GM19452 (cell line): Measurements from ENCODE around the gene MICAL3.
"Not testable (repeated sequence)": the region's sequence is repeated elsewhere in the genome, so short reads cannot be mapped to it uniquely, and the experiment has no call there.

Experiments
- ATAC-seq: cut with Tn5 transposase; IDR thresholded peaks from one replicate; pipeline ENCODE4 v1.9.1; 2021; ENCODE audit not compliant: unreplicated experiment

Gene MICAL3

DNA sequence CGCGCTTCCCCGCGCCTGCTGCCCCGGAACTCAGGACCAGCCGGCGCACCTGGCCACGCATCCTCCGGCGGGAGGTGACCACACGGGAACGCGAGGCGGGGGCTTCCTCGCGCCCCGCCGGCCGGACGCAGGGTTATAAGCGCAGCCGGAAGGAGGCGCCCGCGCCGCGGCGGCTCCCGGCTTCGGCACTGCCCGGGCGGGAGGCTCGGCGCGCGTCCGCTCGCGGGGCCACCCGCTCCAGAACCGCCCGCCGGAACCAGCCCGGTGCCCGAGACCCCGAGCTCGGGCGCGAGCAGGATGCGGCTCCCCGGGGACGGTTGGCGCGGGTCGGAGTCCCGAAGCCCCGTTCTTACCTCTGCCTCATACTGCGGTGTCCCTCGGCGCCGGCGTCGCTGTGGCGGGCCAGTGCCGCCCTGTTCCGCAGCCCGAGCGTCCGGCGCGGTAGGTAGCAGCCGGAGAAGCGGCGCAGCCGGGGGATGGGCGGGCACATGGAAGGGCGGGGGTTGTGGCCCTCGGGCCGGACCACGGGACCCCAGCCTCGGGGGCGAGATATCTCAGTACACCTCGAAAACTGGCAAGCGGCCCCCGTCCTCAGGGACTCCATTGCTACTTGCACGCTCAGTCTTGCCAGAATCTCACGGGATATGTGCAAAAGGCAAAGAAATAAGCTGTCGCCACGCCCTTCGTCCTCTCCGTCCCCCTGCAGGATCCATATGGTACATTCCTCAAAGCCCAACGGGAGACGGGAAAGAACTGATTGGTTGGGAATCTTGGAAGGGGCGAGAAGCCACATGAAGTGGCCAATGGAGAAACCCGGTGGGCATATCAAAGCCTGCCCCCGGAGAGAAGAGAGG is 23.1 kb downstream of the MICAL3 start:
- ATAC-seq = no peak

DNA sequence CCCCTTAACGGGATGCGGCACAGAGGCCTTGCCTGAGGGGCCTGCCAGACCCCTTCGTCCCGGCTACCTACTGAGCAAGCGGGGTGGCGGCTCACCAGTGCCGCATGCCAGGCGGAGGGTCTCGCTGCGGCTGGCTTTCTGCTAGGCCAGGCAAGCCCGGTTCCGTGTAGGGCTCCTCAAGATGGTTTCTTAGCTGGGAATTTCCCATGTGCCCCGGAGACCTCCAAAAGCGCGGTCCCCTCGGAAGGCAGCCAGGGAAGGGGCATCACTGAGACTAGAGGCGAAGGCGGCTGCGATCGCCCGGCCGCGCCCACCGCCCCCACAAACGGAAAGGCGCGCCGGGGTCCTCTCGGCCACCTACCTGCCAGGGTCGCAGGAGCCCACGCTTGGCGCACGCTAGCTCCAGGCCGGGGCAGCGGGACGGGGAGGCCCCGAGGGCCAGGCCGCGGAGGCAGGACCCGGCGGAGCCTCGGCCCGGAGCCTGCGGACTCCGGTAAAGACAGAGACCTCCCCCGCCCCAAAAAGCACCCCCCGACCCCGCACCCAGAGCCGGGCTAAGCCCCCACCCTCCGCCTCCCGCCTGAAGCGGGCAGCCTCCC is 23.8 kb downstream of the MICAL3 start:
- no peak for ATAC-seq

DNA sequence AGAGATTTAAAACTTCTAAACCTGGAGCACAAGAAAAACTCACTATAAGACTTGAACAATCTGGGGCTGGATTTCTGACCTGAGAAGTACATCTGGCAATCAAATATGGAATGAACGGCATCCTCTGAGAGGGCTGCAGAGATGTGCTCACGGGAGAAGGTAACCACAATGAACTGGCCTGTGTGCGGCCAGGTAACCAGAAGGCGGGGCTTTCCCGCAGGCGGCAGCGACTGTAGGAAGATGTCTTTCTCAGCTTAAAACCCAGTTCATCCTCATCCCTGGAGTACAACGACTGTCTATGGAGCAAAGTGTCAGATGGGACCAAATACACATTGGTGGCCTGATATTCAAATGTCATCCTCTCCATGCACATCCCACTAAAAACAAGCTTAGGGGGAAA is 24.5 kb downstream of the MICAL3 start:
- ATAC-seq = no peak

DNA sequence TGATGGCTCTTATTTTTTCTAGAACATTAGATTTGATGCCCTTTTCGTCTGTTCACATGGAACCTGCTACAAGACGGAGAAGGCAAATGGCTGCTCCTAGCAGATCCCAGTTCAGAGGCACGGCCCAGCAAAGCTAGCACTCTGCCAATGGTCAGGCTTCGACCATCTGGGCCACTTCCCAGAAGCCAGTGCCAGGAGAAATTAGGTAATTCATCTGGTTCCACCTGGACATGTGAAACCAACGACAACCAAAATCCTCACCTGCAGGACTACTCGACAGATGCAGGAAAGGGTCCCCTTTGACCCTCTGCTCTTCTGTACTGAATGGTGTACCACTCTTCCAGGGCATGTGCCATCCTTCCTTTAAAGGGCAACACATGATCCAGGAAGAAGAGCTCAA is 25.4 kb downstream of the MICAL3 start:
- no peak for ATAC-seq

DNA sequence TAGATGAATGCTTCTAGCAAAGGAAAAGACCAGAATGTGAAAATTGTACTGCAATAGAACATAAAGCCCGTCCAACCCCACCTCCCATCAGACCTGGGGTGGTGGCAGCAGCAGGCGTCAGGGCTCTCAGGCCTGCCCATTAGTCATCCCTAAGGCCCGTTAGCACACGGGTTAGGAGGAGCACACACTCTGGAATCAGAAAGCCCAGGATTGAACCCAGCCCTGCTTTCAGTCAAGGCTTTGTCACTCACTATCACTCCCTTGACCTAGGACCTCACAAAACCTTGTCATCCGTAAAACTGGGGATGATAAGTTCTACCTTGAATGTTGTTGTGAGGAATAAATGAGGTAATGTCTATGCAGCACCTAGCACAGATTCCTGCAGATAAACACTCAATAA is 26.9 kb downstream of the MICAL3 start:
- ATAC-seq = no peak

DNA sequence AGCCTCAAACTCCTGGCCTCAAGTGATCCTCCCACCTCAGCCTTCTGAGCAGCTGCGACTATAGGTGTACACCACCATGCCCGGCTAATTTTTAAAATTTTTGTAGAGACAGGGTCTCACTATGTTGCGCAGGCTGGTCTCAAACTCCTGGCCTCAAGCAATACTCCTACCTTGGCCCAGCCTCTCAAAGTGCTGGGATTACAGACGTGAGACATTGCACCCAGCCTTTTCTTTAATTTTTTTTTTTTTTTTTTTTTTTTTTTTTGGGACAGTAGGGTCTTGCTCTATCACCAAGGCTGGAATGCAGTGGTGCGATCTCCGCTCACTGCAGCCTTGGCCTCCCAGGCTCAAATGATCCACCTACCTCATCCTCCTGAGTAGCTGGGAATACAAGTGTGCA is 29.1 kb downstream of the MICAL3 start:
- not testable (repeated sequence) for ATAC-seq

DNA sequence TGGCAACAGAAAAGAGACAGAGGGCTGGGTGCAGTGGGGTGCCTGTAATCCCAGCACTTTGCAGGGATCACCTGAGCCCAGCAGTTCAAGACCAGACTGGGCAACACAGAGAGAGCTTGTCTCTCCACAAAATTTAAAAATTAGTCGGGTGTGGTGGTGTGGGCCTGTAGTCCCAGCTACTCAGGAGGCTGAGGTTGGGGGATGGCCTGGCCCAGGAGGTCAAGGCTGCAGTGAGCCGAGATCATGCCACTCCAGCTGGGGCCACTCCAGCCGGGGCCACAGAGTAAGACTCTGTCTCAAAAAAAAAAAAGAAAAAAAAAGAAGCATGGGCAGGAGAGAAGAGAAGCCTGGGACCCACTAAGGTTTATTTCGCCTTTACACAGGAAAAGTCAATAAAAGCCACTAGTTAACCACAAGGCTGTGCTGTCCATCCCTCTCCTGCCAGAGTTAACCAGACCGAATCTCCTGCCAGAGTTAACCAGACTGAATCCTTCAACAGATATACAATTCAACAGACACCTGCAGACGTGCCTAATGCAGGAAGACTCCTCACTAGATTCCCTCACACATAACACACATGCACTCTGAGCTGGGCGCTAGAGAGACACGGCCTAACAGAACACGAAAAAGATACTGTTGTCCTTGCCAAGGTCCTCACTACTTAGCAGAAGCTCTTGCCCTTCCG is 29.8 kb downstream of the MICAL3 start:
- no peak for ATAC-seq

DNA sequence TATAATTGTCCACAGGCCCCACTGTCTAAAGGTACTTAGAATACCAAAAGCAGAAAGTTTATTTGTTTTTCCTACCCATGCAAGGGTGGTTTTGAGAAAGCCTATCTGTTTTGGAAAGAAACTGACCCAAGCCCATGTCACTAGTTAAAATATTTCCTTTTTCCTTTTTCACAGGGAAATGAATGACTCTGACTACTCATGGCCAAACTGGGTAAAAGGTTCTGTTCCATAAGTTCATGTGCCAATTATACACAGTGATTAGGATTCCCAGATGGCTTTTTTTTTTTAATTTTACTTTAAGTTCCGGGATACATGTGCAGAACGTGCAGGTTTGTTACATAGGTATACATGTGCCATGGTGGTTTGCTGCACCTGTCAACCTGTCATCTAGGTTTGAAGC is 31.4 kb downstream of the MICAL3 start:
- not testable (repeated sequence) for ATAC-seq

DNA sequence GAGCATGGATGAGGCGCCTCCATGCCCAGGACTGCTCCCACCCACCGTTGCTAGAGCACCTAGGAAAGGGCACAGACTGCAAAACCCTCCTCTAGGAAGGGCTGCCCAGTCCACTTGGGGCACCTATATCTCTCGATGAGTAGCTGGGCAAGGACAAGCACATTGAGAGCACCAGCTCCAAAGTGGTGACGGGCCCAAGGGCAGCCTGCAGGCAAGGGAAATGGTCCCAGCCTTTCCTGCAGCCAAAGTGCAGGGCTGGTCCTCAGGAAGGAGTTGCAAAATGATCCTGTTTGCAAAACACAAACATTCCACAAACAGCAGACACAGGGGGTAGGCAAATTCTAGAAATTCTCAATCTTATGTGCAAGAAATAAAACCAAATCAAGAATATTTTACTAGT is 32.4 kb downstream of the MICAL3 start:
- ATAC-seq = not testable (repeated sequence)

DNA sequence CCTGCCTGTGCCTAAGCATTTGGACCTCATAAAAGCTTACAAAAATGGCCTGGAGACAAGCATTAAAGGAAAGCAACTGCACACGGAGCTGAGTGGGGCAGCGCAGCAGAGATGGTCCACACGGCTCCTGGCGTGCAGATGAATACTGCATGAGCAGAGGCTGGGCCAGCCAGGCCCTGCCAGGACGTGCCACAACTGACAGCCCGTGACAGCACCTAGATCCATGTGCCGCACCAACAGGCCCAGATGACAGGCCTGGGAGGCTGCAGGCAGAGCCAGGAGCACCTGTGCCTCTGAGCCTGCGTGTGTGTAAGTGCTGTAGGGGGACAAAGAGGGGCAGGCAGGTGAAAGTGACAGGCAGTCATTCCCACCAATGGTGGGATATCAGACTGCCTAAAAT is 33.4 kb downstream of the MICAL3 start:
- ATAC-seq = no peak

DNA sequence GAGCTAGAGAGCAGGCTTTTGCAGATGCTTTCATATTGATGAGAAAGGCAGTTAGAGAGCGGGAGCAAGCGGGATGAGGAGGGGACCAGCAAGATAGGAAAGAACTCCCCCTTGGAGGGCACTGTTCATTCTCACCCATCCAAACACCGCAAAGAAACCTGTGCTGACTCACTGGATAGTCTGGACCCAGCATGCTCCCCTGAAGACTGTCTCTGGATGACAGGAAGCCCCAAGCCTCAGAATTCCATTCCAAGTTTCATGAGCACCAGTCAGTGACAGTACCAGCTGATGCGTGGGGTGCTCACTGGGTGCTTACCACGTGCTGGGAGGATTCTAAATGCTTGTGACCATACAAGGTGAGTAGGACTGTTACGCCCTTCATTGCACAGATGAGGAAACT is 34.2 kb downstream of the MICAL3 start:
- ATAC-seq = no peak

DNA sequence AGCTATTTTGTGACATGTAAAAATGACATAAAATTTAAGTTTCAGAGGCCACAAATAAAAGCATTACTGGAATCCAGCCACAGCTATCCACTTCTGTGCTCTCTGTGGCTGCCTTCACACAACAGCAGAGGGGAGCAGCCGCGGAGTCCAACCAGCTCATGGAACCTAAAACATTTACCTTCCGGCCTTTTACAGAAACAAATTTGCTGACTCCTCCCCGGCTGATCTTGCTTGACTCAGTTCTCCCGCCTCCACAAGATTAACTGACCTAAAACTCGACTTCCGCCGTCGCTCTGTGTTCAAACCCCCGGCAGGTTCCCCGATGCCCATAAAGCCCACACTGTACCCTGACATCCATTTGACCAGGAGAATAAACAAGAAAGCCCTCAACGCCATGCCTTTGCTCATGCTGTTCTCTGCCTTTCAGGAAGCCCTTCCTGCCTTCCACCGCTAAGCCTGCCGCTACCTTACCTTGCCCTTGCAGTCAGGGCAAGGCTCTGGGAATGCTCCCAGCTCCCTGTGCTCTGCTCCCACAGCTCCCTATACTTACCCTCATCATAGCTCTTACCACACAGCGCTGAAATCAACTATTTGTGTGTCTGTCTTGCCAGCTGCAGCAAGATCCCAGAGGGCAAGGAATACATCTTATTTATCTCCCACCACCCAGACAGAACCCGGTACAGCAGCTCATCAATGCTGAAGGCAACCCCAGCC is 35.4 kb downstream of the MICAL3 start:
- ATAC-seq = no peak

DNA sequence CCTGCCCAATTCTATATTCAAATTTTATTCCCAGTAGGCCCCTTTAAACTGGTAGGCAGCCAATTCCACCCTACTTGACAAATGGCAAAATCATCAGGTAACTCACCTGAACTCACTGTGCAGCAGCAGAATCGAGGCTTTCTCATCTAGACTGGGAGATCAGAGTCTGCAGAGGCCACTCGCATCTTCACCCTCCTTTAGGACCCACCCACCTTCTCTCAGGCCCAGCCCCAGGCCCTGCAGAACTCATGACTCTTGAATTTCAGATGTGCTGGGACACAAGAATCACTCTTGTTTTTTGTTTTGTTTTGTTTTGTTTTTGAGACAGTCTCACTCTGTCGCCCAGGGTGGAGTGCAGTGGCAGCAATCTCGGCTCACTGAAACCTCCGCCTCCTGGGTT is 38.8 kb downstream of the MICAL3 start:
- ATAC-seq = no peak

DNA sequence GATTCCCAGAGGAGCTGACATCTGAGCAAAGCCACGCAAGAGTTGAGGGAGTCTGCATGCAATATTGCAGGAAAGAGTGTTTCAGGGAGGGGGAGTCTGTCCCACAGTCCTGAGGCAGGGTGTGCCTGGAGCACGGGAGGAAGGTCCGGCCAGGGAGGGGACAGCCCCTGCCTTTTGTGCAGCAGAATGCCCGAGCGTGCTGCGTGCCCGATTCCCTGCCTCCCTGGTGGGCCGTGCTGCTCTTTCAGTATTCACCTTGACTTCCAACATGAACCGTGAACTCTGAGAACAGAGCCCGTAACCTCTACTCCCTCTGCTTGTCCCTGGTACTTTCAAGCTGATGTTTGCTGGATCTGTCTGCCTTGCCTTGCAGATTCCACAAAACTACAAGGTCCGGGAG is 39.3 kb downstream of the MICAL3 start:
- ATAC-seq = not testable (repeated sequence)

DNA sequence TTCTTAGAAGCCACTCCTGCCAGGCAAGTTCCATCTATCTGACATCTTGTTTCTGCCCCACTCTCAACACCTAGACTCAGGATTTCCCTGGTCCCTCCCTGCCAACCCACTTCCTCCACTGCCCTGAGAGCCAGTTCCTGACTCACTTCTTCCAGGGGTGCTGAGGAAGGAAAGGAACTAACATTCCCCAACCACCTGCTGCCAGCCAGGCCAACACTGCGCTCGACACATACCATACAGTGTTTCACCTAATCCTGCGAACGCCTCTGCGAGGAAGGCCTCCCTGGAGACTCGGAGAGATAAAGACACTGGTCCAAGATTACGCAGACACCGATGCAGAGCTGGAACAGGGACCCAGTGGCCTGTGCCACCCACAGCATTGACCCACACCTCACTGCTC is 40.2 kb downstream of the MICAL3 start:
- no peak for ATAC-seq

DNA sequence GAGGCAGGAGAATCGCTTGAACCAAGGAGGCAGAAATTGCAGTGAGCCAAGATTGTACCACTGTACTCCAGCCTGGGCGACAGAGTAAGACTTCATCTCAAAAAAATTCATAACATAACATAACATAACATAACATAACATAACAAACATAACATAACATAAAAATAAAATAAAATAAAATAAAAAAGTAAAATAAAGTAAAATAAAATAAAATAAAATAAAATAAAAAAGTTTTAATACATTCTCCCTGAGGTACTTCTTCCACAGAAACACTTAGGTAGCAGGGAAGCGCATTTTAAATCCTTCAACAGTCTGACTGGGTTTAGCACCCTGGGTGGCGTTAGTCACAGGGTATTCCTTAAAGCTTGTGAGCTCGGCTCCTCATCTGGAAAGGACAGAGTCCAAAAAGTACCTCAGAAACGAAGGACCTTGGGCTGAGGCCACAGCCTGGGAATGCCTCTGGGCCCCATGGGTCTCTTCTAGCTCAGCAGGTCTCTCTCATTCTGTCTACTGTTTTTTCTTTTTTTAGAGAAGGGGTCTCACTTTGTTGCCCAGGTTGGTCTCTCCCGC is 41.7 kb downstream of the MICAL3 start:
- no peak for ATAC-seq

DNA sequence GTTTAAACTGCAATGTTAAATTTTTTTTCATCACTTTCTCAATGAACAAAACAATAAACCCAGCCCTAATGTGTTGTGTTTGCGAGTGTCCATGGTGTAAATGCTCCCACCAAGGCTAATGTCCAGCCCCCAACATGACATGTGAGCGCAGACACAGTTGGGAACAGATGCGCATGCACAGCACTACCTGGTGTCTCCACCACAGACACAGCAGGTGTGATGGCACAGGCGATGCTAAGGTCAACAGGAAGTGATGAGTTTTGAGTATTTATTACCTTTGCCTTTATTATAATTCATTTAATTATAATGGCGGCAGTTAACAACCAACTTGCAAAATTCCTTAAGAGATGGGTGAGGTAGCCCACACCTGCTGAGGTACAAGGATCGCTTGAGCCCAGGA is 42.9 kb downstream of the MICAL3 start:
- ATAC-seq = no peak

DNA sequence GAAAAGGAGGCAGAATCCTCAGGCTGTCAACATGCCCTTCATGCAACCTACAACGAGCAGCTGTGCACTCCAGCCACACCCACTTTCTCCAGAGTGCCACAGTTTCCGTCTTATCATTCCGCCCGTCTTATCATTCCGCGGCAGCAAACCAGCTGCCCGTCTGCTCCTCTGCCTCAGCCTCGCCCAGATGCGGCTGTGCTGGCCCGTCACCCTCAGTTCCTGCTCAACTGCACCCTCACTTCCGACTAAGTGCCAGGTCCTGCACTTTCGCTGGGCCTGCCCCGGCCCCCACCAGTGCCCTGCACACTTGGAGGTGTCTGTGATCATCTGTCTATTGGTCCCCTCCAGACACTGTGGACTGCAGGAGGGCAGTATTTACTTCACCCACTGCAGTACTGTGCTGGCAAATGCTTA is 43.7 kb downstream of the MICAL3 start:
- no peak for ATAC-seq

DNA sequence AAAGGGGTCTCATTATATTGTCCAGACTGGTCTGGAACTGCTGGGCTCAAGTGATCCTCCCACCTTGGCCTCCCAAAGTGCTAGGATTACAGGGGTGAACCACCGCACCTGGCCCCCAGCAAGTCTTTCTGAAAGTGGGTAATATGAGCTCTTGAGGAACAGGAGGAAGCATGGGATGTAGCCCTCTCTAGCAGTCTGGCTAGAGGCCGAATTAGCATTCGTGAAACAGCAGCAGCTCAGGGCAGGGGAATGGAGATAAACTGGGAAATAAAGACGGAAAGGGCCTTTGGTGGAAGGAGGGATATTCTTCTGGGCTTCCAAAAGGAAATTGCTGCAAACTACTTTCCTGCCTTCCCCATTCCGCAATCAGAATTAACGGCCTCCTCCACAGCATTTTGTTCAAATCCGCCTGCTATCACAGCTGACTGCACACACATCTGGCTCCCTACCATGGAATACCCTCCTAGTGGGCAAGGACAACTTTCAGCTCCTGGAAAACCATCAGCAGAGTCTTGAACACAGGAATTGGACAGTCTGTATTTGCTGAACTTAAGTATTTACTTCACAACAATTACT is 44.3 kb downstream of the MICAL3 start:
- ATAC-seq = no peak

DNA sequence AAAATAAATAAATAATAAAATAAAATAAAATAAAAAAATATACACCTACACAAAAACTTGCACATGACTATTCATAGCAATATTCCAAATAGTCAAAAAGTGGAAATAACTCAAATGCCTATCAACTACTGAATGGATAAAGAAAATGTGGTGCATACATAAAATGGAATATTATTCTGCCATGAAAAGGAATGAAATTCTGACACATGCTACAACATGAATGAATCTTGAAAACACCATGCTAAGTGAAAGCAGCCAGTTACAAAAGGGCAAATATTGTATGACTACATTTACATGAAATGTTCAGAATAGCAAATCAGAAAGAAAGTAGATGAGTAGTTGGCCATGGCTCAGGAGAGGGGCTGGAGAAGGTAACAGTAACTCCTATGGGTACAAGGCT is 46.3 kb downstream of the MICAL3 start:
- no peak for ATAC-seq

DNA sequence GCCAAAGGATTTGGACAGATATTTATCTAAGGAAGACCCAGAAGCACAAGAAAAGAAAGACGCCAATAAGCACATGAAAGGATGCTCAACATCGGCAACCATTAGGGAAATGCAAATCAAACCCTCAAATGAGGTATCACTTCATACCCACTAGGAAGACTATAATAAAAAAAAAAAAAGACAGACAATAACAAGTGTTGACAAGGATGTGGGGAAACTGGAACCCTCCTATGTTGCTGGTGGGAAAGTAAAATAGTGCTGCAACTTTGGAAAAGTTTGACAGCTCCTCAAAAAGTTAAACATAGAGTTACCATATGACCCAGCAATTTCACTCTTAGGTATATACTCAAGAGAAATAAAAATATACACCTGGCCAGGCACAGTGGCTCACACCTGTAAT is 47.0 kb downstream of the MICAL3 start:
- ATAC-seq = no peak
